Measurements from ENCODE around the gene MTERF2.
"Not testable (repeated sequence)": the region's sequence is repeated elsewhere in the genome, so short reads cannot be mapped to it uniquely, and the experiment has no call there.

Gene MTERF2

DNA sequence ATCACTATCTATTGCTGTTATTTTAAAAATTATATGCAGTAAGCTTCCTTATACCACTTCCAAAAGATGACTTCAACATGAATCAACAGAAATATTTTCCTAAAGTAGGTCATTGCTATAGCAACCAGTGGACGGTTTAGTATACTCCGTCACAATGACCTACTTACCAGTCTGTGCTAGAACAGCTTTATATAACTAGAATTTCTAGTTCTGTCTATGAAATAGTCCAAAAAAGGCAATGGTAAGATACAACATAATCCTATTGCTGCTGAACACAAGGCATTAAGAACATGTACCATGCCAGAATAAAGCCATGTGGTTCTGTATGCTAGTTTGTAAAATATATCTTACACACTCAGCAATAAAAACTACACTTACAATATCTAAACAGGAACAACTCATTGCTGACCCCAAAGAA lies 40.7 kb upstream of the MTERF2 start:
- peak; percentile 99 for DNase-seq (ENCODE audit: low read depth)
- H3K4me3 ChIP-seq (ENCODE audit: low read depth, low read length): peak overlapping the region; percentile 16; the same call in 1 of the 2 replicates
- no peak for TF ChIP-seq CTCF (IDR thresholded peaks at IDR 0.05; ENCODE audit: control insufficient read depth, extremely low read depth, insufficient read depth)

DNA sequence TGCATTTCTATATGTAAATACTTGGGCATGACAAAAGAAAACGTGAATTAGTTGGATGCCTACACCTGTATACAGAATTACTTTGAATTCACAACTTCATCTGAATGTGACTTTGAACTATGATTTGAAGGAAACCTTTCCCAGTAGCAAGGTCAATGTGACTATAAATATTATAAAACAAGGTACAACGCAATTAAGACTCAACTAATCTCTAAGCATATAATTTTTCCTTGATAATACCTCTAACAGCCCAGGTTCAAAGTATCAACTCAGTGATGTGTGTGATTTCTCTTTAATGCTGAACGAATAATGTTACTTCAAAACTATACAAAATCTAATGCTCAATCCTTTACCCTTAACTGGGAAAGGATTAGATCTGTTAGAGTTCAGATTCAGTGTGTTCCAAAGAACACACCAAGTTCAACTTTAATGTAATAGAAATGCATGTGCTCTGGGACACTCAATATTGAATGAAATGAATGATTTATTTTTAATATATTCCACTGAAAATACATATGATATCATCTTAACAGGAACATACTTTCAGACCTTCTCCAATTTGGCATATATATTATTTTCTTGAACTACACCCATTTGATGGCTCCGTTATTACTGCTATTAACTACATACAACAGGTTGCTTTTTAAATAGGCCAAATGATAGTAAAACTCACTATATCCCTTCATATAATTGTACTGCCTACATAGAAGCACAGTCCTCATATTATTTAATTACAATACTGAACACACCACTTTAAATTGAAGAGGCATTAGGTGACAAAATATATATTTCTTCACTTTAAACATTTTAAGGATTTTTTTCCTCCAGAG lies 40.1 kb upstream of the MTERF2 start:
- H3K4me3 ChIP-seq (ENCODE audit: low read depth, low read length): peak overlapping the region; percentile 16; the same call in 1 of the 2 replicates
- DNase-seq (ENCODE audit: low read depth): no peak
- no peak for TF ChIP-seq CTCF (IDR thresholded peaks at IDR 0.05; ENCODE audit: control insufficient read depth, extremely low read depth, insufficient read depth)

DNA sequence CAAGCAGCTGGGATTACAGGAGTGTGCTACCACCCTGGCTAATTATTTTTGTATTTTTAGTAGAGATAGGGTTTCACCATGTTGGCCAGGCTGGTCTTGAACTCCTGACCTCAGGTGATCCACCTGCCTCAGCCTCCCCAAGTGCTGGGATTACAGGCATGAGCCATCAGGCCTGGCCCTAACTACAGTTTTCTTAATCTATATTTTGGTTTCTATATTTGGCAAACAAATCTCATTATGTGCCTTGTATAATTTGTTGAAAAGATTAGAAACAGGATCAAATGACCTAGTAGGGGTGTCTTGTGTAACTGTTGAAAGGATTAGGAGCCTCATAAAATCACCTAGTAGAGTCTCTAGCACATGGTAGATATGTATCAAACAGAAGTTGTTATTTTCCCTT lies 39.4 kb upstream of the MTERF2 start:
- not testable (repeated sequence) for DNase-seq (ENCODE audit: low read depth); H3K4me3 ChIP-seq (ENCODE audit: low read depth, low read length)

GRCh38 chr12:107025671-107026070 lies 38.7 kb upstream of the MTERF2 start:
- DNase-seq (ENCODE audit: low read depth): no peak
- H3K4me3 ChIP-seq (ENCODE audit: low read depth, low read length): no peak overlapping the region
- no peak for TF ChIP-seq CTCF (IDR thresholded peaks at IDR 0.05; ENCODE audit: control insufficient read depth, extremely low read depth, insufficient read depth)

DNA sequence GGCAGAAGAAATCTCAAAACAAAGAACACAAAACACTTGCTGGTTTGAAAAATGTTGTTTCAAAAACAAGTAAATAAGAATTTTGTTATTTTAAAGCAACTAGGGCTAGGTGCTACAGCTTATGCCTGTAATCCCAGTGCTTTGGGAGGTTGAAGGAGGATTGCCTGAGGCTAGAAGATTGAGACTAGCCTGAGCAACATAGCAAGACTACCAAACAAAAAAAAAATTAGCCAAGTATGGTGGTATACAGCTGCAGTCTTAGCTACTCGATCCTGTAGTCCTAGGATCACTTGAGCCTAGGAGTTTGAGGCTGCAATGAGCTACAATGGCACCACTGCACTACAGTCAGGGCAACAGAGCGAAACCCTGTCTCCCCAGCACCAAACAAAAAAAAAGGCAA lies 32.6 kb upstream of the MTERF2 start:
- TF ChIP-seq CTCF (IDR thresholded peaks at IDR 0.05; ENCODE audit: control insufficient read depth, extremely low read depth, insufficient read depth): no peak
- DNase-seq (ENCODE audit: low read depth): no peak
- no peak overlapping the region for H3K4me3 ChIP-seq (ENCODE audit: low read depth, low read length)

DNA sequence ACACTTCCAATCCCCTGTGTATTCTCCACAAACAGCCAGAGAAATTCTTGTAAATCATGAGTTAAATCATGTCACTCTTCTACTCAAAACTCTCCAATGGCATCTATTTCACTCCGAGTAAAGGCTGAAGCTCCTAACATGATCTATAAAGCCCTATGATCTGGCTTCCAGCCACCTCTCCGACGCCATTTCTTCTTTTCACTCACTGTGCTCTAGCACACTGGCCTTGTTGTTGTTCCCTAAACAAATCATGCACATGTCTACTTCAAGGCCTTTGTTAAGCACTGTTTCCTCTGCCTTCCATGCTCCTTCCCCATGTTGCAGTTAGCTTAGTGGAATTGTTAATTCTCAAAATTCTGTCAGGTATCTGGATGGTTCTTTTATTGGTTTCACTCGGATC lies 30.1 kb upstream of the MTERF2 start:
- DNase-seq (ENCODE audit: low read depth): no peak
- H3K4me3 ChIP-seq (ENCODE audit: low read depth, low read length): no peak overlapping the region
- no peak for TF ChIP-seq CTCF (IDR thresholded peaks at IDR 0.05; ENCODE audit: control insufficient read depth, extremely low read depth, insufficient read depth)

DNA sequence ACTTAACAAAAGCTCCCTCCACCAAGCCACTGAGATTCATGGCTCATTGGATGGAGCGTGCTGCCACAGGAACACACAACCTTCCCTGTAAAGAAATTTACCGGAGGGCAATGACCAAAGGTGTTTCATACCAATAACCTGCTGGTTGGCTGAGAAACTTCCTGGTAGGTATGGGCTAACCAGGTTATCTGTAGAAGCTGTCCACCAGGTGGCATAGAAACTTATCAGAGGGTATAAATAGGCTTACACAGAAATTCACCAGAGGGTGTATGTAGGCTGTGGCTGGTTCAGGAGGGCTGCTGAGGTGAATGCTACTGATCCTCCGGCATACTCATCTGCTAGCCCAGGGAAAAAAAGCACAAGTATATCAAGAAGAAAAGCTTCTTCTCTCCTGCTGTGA lies 27.1 kb upstream of the MTERF2 start:
- H3K4me3 ChIP-seq (ENCODE audit: low read depth, low read length): no peak overlapping the region
- peak; percentile 50 for DNase-seq (ENCODE audit: low read depth)
- TF ChIP-seq CTCF (IDR thresholded peaks at IDR 0.05; ENCODE audit: control insufficient read depth, extremely low read depth, insufficient read depth): peak; percentile 53
